Activated T-cell treated with anti-CD3 and anti-CD28 coated beads for 48 hours (primary cell): ENCODE measurements around the gene CD300A.

Experiments used
- DNase-seq: peaks from one replicate; pipeline ENCODE4 v3.0.0-alpha.2; 2020; ENCODE audit warnings: low read depth

The CD300A gene

DNA sequence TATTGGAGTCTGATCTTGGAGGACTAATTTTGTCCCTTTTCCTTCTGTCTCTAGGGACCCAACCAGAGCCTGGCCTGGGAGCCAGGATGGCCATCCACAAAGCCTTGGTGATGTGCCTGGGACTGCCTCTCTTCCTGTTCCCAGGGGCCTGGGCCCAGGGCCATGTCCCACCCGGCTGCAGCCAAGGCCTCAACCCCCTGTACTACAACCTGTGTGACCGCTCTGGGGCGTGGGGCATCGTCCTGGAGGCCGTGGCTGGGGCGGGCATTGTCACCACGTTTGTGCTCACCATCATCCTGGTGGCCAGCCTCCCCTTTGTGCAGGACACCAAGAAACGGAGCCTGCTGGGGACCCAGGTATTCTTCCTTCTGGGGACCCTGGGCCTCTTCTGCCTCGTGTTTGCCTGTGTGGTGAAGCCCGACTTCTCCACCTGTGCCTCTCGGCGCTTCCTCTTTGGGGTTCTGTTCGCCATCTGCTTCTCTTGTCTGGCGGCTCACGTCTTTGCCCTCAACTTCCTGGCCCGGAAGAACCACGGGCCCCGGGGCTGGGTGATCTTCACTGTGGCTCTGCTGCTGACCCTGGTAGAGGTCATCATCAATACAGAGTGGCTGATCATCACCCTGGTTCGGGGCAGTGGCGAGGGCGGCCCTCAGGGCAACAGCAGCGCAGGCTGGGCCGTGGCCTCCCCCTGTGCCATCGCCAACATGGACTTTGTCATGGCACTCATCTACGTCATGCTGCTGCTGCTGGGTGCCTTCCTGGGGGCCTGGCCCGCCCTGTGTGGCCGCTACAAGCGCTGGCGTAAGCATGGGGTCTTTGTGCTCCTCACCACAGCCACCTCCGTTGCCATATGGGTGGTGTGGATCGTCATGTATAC lies 26.5 kb upstream of the CD300A start:
- no peak for DNase-seq

DNA sequence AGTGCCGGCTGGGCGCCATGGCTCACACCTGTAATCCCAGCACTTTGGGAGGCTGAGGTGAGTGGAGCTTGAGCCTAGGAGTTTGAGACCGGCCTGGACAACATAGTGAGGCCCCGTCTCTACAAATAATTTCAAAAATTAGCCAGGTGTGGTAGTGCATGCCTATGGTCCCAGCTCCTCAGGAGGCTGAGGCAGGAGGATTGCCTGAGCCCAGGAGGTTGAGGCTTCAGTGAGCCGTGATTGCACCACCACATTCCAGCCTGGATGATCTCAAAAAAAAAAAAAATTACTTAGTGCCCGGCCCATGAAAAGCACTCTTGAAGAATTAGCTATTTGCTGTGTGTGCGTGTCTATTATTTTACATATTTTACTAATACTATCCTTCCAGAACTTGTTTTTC lies 24.9 kb upstream of the CD300A start:
- DNase-seq = no peak

DNA sequence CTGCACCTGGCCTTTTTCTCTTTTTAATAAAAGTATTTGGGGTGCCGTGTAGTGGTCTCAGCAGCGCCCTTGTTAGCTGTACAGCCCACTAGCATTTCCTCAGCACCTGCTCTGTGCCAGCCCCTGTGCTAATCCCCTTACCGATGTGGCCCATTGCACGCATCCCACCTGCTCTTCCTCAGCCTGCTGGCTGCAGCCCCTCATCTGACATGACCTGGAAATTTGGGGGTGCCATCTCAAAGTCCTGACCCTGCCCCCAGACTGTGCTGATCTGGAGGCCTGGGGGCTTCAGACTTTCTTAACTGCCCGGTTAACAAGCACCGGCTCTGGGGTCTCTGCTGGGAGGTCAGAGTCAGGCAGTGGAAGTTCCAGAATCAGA lies 24.2 kb upstream of the CD300A start:
- no peak for DNase-seq

DNA sequence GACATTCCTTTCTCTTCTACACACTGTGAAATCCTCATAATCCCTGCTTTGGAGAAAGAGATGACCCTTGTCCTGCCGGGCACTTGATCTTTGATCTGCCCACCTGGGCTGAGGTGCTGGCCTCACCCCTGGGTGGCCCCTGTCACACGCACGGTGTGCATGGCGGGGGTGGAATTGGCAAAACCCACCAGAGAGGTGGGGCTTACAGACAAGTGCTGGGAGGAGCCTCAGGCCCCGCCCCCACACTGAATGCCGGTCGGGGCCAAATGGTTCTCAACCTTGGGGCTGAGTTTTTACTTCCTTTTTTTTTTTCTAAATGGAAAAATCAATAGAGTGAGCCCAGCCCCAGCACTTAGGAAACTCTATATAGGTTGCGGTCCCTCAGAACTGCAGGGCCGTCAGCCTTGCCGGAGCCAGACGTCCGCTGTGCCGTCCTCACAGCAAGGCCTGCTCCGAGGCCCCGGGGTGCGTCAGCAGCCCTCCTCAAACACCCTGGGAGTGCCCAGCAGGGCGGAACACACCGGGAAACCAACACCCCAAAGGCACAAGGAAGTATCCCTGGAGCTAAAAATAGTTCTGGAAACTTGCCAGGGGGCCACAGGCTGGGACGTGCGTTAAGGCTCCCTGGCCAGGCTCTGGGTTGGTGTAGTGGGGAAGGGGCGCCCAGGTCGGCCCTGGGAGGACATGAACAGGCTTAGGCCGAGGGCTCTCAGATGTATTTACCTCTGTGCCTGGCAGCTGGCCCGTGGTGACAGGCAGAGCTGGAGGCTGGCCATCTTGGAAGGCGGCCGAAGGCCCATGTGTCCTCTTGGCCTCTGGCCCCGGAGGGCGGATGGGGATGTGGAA lies 23.5 kb upstream of the CD300A start:
- DNase-seq = no peak

DNA sequence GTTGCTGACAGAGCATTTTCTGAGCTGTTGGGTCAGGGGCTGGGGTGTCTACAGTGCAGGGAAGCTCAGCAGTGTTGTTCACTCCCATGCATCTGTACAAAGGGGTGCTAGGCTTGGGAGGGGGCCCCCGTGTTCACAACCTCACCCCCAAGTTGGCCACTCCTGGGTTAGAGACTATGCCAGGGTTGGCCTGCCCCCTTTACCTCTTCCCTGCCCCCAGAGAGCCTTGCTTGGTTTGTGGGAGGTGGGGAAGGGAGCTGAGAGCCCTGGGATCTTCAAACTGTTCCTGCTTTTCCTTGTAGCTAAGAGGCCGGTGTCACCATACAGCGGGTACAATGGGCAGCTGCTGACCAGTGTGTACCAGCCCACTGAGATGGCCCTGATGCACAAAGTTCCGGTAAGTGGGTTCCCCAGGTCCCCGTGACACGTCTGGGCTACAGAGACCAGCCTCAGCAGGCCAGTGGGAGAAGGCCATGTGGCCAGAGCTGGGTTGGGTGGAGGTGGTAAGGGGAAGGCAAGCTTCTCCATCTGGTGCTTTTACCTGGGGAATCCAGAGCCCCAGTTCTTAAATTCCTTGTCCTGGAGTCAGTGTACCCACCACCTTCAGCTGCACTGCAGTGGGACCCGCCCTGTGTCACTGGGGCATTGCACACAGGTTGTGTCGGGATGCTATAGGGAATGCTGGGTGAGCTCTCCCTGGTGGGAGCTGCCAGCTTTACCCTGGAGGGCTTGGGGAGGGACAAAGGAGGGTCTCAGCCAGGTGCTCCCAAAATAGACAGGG lies 22.7 kb upstream of the CD300A start:
- no peak for DNase-seq

DNA sequence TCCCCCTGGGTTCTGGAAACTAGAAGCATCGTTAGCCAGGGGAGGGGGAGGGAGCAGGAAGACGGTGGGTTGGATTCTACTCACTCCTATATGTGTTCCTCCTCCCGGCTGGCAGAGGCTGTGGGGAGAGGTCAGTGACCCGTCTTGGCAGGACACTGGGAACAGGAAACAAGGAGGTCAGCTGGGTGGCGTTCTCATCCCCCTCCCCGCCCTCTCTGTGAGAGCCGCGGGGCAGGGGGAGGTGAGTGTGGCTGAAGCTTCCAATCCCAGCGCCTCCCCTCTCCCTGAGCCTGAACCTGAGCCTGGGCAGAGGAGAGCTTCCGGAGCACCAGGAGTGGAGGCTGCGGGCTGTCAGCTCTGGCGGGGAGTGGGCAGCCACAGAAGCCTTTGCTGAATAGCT lies 22.0 kb upstream of the CD300A start:
- no peak for DNase-seq

DNA sequence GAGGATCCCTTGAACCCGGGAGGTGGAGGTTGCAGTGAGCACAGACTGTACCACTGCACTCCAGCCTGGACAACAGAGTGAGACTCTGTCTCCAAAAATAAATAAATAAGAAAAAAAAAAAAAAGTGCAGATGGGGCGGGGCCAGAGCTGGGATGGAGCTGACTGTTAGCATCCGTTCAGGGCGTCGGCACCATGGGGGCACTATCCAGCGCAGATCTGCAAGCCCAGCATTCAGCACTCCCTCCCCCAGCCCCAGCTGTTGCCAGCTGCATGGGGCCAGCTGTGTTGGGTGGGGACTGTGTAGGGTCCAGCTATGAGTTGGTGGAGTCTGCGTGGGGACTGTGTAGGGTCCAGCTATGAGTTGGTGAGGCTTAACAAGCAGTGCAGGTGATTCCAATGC lies 21.3 kb upstream of the CD300A start:
- DNase-seq = no peak

DNA sequence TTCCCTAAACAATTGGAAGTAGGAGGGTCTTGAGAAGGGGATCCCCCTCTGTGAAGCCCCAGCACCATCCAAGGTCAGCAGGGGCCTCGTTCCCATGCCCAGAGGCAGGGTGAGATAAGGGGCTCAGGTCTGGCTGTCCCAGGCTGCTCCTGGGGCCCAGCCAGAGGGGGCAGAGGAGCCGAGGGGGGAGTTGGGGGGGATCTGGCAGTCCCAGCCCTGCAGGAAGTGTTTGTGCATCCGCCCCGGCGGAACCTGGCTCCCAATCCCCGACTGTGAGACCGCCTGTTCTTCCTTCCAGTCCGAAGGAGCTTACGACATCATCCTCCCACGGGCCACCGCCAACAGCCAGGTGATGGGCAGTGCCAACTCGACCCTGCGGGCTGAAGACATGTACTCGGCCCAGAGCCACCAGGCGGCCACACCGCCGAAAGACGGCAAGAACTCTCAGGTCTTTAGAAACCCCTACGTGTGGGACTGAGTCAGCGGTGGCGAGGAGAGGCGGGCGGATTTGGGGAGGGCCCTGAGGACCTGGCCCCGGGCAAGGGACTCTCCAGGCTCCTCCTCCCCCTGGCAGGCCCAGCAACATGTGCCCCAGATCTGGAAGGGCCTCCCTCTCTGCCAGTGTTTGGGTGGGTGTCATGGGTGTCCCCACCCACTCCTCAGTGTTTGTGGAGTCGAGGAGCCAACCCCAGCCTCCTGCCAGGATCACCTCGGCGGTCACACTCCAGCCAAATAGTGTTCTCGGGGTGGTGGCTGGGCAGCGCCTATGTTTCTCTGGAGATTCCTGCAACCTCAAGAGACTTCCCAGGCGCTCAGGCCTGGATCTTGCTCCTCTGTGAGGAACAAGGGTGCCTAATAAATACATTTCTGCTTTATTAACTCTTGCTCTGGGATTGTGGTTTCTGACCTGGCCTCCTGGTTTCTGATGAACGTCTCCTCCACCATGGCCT lies 19.6 kb upstream of the CD300A start:
- no peak for DNase-seq

DNA sequence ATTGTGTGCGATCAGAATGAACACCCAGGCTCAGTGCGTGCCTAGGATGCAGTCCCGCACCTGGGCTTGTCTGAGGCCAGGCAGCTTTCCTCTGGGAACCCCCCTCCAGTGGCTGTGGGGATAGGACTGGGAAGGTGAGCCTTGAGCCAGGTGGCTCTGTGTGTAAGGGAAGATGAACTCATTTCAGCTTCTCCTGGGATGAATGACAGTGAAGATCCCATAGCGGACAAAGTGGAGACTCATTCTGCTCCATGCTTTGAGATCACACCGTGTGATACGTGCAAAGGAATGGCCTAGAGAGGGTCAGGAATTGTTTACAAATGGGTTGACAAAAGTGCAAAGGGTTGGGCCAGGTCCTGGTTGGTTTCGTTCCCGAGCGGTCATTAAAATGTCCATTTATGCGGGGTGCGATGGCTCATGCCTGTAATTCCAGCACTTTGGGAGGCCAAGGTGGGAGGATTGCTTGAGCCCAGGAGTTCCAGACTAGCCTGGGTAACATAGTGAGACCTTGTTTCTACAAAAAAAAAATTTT lies 18.7 kb upstream of the CD300A start:
- DNase-seq = no peak

DNA sequence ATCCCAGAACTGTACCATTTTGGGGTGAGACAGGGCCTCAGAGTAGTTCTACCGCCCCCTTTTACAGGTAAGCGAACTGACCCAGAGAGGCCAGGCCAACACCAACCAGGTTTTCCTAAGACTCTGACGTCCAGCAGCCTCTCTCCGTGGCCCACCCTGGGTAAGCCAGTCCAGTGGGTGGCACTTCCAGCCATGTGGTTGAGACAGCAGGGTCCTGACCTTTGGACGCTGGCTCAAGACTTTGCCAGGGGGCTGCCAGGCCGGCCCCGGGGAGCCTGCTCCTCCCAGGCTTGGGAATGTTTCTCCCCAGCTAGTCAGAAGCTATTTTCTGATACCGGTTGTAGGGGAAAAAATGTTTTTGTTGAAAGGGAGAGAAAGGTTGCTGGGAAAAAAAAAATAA lies 17.7 kb upstream of the CD300A start:
- no peak for DNase-seq

DNA sequence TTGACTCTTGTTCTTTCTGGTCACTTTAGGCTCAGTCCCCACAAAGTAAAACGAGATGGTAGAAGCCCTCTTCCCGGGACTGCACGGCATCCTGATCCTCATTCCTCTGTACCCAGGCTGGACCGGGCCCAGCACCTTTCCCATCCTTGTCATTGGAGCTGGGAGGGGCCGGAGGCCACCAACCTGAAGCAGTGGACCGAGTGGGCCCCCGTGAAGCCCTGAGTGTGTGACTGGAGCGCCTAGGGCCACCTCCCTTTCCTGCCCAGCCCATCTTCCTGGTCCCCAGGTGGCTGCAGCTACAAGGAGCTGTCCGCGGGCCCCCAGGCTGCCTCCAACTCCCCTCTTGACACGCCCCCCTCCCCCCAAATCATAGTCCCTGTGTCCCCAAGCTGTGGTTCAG lies 17.1 kb upstream of the CD300A start:
- DNase-seq = no peak

DNA sequence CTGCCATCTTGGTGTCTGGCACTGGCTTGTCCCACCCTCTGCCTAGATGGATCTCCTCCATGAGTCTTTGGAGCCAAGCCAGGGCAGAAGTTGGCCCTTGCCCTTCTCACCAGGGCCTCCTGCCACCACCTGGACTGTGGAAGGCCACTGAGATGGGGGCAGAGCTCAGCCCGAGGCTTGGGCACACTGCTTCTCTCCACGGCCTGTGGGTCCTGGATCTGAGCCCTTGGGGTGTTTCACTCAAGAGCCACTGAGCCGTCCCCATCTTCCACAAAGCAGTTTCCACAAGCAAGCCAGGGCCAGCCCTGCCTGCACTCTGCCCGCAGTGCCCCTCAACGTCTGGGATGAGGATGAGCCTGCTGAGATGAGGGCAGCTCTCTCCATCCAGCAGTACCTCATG lies 16.7 kb upstream of the CD300A start:
- no peak for DNase-seq

DNA sequence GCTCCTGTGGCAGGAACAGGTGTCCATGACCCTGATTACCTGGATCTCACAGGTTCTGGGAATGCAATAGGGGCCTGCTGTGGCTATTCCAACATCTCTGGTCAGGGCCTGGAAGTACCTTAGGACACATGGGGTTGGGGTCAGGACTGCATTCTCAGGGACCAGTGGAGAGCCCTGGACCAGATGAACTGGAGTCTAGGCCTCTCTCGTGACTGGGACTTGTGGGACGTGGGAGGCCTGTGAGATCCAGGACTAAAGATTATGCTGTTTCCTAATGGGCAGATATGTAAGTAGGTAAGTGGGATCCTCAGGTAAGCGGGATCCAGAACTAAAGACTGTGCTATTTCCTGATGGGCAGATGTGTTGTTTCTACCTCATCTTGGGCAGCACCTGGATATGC lies 16.2 kb upstream of the CD300A start:
- no peak for DNase-seq

DNA sequence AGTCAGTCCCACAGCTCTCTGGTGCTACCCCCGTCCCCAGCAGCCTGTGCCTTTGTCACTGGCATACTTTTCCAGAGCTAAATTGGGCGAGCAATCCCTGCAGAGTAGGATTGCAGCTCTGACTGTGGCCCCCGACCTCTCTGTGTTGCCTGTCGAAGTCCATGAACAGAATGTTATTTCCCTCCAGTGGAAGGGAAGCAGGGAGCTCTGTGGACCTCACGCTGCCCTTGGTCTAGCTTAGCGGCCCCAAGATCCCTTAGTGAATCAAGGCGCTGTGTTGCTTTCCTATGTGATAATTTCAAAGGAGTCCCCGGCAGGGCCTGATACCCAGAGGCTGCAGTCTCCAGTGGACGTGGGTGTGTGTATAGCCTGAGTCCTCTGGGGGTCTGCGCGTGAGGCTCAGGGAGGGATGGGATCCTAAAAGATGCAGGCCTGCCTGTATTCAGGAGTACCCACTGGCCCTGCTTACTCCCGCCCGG lies 15.5 kb upstream of the CD300A start:
- DNase-seq = no peak

DNA sequence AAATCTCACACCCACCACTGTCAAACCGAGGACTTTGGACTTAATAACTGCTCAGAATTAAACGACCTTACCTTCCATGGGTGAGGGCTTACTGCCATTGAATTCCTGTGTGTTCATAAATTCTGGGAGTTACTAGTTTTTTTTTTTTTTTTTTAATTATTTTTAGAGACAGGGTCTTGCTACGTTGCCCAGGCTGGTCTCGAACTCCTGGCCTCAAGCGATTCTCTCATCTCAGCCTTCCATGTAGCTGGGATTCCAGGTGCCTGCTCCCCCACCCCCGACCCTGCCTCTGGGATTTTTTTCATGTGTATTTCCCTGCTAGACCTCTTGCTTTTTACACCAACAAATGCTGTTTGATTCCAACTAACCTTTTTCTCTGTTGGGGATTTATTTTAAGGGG lies 14.9 kb upstream of the CD300A start:
- no peak for DNase-seq

DNA sequence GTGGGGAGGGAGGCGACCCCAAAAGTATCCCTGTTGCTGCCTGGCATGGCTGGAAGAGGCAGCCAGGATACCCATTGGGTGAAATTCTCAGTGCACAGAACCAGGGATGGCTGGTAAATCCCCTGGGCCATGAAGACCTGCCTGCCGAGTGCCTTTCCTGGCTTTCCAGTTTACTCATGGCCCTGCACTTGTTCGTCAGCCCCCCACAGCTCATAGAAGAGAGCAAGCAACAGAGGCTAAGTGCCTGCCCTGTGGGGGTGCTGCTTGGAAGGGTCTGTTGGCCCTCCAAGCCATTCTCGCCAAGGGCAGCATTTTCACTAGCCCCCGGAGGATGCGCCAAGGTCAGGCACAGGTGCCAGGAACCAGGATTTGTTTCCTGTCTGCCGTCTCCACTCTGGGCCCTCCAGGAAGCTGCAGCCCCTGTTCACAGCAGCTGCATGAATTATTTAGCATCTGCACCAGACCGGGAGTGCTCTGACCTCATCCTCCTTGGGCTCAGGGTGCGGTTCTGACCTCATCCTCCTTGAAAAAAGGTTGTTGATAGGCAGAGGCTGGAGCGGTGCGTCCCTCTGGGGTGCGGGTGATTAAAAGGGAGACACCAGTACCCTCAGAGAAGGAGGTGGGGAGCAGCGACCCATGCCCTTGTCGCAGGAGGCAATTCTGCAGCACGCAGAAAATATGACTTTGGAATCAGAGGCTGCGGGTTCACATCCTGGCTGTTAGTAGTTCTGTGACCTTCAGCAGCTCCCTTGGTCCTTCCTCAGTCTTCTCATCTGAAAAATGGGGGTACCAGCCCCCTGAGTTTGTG lies 14.2 kb upstream of the CD300A start:
- DNase-seq = no peak

DNA sequence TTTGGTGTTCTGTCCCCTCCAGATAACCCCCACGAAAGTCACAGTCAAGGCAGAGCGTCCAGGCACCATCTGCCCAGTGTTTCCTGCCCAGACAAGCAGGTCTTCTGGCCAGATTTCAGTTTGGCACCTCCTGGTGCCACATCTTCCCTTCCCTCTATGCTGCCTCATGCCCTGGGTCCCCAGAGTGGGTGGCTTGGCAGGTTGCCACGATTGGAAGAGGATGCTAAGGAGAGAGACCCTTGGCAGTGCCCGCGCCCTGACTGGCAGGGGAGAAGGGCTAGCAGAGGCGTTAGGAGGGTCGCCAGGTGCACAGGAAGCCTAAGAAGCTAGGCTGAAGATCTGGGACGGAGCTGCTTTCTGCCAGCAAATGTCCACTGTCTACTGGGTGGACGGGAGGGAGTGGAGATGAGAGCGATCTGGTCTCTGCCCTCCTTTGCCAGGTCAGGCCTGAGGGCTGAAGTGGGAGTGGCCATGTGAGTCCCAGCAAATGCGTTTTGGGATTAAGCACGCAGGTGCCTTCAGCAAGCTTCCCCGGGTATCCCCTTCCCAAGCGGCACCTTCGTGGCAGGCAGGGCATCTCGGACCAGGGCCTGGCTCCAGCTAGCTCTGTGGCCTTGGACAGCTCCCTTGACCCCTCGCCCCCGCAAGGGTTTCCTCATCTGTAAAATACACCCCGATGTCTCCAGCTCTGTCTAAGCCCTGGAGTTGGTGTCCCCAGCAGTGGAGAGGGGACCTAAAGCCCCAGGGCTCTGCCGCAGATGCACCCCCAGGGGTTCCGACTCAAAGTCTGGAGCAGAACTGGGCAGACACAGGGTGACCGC lies 13.4 kb upstream of the CD300A start:
- no peak for DNase-seq

DNA sequence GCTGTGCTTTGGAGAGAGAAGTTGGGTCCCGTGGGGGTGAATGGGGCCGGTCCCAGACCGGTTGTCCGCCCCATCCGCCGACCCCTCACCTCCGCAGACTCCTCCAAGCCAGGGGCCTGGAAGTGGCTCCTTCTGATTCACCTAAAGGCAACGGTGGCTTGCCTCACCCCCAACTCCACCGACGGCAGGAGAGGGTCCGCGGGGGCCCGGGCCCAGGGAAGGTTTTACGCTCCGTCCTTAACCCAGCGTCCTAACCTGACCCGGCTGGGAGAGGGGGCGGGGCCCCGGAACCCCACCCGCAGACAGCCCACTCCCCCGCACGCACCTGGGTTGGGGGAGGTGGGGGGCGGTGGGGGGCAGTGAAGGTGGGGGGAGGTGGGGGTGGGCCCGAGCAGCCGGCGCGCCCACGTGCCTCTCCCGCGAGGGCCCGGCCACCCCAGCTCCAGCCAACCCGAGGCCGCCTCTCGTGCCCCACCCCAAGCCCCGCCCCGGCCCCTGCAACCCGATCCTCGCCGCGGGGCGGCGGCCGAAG lies 12.7 kb upstream of the CD300A start:
- DNase-seq = peak; percentile 80
